Epithelial cell of esophagus (primary cell): Measurements from ENCODE around the gene TANGO2.
A peak's percentile ranks its signal among the peaks of the same experiment; 100 is the strongest.

Experiments used
- DNase-seq: peaks from one replicate; pipeline ENCODE4 v3.0.0; 2010; ENCODE audit warnings: low read depth
- H3K4me3 ChIP-seq: 2 replicates; pipeline ENCODE4 v1.5.1; 2011; ENCODE audit warnings: mild to moderate bottlenecking, low read length, control low read depth
- TF ChIP-seq, protein P1 (sequence below): IDR thresholded peaks from 2 replicates; pipeline ENCODE4 v1.5.1; 2011; ENCODE audit warnings: low read depth, mild to moderate bottlenecking, low read length, control low read depth, inconsistent platforms; ENCODE audit not compliant: insufficient read depth; ENCODE audit errors: missing control alignments

TANGO2 gene

DNA sequence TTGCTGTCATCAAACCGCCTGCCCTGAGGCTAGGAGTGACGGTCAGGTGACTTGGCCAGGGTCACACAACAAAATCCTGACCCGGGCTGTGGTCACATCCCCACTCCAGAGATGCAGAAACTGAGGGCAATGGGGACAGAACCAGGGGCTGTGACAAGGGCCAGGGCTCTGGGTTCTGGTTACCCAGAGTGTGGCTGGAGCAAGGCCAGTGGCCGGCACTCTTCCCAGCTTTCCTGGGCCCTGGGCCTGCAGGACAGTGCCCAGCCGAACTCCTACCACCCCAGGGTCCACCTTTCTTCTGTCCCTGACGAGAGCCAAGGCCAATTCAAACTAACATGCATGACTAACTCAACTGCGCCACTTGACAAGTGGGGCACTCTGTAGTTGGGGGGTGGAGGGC lies 40.1 kb upstream of the TANGO2 start:
- no peak overlapping the region for H3K4me3 ChIP-seq
- TF ChIP-seq, protein P1, sequence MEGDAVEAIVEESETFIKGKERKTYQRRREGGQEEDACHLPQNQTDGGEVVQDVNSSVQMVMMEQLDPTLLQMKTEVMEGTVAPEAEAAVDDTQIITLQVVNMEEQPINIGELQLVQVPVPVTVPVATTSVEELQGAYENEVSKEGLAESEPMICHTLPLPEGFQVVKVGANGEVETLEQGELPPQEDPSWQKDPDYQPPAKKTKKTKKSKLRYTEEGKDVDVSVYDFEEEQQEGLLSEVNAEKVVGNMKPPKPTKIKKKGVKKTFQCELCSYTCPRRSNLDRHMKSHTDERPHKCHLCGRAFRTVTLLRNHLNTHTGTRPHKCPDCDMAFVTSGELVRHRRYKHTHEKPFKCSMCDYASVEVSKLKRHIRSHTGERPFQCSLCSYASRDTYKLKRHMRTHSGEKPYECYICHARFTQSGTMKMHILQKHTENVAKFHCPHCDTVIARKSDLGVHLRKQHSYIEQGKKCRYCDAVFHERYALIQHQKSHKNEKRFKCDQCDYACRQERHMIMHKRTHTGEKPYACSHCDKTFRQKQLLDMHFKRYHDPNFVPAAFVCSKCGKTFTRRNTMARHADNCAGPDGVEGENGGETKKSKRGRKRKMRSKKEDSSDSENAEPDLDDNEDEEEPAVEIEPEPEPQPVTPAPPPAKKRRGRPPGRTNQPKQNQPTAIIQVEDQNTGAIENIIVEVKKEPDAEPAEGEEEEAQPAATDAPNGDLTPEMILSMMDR: no peak
- DNase-seq: no peak

DNA sequence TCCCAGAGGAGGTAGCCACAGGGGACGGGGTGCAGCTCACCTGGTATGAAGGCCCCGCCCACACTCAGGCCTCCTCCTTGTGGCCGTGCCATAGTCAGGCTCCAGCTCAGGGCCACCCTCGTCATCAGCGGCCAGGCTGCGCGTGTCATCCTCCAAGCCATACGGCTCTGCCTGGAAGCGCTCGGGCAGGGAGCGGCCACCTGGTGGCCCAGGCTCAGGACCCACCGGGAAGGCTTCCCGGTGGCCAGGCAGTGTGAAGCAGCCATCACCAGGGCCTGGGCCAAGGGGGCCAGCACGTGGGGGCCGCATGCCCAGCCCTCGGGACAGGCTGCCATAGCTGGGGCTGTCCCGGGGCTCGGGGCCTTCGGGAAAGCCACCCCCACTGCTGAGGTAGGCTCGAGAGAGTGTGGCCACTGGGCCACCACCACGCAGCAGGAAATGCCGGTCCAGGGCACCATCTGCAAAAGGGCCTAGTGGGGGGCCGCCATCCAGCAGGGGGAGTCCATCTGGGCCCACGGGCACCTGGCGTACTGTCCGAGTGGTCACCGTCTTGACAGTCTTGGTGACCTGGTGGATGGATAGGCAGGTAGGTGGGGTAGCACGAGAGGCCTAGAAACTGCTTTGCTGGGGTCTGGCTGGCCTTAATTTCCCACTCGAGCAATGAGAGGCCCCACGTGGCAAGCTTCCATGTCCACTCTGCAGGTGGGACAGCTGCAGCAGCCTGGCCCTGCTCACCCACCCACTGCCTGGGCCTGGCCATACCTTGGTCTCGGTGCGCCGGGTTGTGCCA lies 39.5 kb upstream of the TANGO2 start:
- no peak overlapping the region for H3K4me3 ChIP-seq
- TF ChIP-seq, protein P1: no peak
- DNase-seq: no peak

DNA sequence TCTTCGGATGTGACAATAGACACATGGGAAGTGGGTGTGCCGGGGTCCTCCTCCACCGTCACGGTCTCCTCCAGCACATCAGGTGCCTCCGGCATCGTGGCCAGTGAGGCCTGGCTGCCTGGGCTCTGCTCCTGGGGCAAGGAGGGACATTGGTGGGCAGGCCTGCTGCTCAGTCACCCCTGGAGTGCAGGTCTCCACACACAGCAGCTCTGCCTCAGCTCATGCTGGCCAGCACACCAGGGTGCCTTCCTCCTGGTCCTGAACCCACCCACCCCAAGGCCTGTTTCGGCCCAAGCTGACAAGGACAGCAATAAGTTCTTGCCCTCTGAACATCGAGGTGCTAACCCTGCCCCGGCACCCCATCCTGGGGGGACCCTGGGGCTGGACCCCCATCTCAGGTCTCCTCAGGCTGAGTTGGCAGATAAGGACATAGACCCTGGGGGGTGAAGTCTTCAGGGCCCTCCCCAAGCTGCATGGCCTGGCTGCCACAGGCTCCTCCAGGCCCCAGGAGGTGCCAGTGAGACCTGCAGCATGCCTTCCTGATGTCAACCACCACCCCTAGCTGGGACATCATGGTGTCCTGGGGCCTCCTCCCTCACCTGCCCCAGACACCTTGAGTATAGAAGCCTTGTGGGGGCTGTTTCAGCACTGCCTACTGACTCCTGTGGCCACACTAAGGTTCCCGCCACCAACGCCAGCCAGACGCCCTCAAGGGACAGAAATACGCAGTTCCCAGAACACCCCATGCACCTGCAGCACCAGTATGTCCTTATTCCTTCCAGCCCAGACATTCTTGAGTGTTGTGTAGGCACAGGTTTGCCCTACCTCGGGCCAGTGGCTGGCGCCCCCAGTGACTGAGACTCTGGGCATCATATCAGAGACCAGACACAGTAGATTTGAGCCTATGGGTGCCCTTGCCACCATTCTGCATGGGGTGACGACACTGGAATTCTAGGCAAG lies 38.7 kb upstream of the TANGO2 start:
- DNase-seq: no peak
- no peak overlapping the region for H3K4me3 ChIP-seq
- TF ChIP-seq, protein P1: no peak

DNA sequence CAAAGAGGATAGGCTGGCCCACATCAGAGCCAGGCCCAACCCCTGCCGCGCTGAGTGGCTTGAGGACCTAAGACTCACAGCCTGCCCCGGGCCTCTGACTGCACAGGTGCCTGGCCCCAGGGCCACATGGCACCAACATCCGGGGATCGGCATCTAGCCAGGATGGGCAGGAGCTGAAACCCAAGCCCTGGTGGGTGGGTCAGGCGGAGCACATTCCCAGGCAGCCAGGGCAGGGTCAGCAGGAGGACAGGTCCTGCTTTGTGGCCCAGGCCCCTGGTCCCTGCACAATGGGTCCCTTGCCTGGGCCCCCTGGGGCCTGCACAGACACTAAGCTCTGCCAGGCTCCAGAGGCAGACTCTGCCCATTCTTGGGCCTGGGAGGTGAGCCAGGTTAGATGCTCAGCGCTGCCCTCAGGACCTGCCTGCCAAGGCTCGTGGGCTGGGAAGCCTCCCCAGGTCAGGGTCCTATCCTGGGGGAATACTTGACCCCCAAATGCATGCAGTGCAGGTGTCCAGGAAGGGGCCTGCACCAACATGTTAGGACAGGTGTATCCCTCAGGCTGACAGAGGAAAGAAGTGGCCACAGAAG lies 37.8 kb upstream of the TANGO2 start:
- no peak overlapping the region for H3K4me3 ChIP-seq
- TF ChIP-seq, protein P1: no peak
- DNase-seq: no peak

GRCh38 chr22:19983741-19984140 lies 37.2 kb upstream of the TANGO2 start:
- DNase-seq: no peak
- no peak overlapping the region for H3K4me3 ChIP-seq

GRCh38 chr22:19984201-19984753 lies 36.6 kb upstream of the TANGO2 start:
- TF ChIP-seq, protein P1: no peak
- no peak overlapping the region for H3K4me3 ChIP-seq
- peak; percentile 96 for DNase-seq

More at GRCh38 chr22:19983741-19984140, 37.2 kb upstream of the TANGO2 start:
- TF ChIP-seq, protein P1: no peak
